Epithelial cell of prostate (primary cell): ENCODE results near the gene RUSC1.
"Not testable (repeated sequence)": the region's sequence is repeated elsewhere in the genome, so short reads cannot be mapped to it uniquely, and the experiment has no call there.

ENCODE experiments used
- DNase-seq: peaks from one replicate; pipeline ENCODE4 v3.0.0-alpha.2; 2011; ENCODE audit warnings: low read depth, low spot score
- H3K27ac ChIP-seq: fragments of 450-650 bp; 2 replicates; pipeline ENCODE4 v1.5.1; 2017; ENCODE audit warnings: mild to moderate bottlenecking

Gene RUSC1

GRCh38 chr1:155320661-155321617 is at the start of gene RUSC1:
TSS of gene RUSC1 (plus strand) at chr1:155320894. CDS start at chr1:155321774, 880 bp downstream.
- H3K27ac ChIP-seq = no peak within 1 kb of the TSS
- DNase-seq = no peak

GRCh38 chr1:155272466-155273342 is 48.0 kb upstream of the RUSC1 start:
- no peak for DNase-seq
- peak overlapping the region; percentile 87 for H3K27ac ChIP-seq

GRCh38 chr1:155273343-155274245 is 47.1 kb upstream of the RUSC1 start, which contains the start of gene CLK2:
TSS of gene CLK2 (minus strand) at chr1:155273504. CDS start at chr1:155270977, 2,527 bp downstream.
- H3K27ac ChIP-seq = peak within 1 kb of the TSS; percentile 87
- peak; percentile 51 for DNase-seq

- H3K27ac ChIP-seq = no peak within 1 kb of the TSS
- peak; percentile 52 for DNase-seq
These were observed 43.4 kb upstream of the RUSC1 start, which contains the start of gene HCN3 for GRCh38 chr1:155277070-155277901. TSS of gene HCN3 (plus strand) at chr1:155277463. CDS start at chr1:155277591, 128 bp downstream.

GRCh38 chr1:155277902-155278688 is 42.6 kb upstream of the RUSC1 start:
- H3K27ac ChIP-seq = no peak overlapping the region
- DNase-seq = no peak

GRCh38 chr1:155278689-155279160 is 42.0 kb upstream of the RUSC1 start:
- no peak for DNase-seq
- H3K27ac ChIP-seq = no peak overlapping the region

- DNase-seq = no peak
- no peak overlapping the region for H3K27ac ChIP-seq
These were observed 41.4 kb upstream of the RUSC1 start for GRCh38 chr1:155279268-155279667.

GRCh38 chr1:155282488-155283091 is 38.1 kb upstream of the RUSC1 start:
- no peak overlapping the region for H3K27ac ChIP-seq
- DNase-seq = no peak

- no peak for DNase-seq
- no peak overlapping the region for H3K27ac ChIP-seq
These were observed 36.2 kb upstream of the RUSC1 start for GRCh38 chr1:155284476-155284875.

GRCh38 chr1:155285063-155285462 is 35.6 kb upstream of the RUSC1 start:
- H3K27ac ChIP-seq = no peak overlapping the region
- DNase-seq = no peak

- DNase-seq = no peak
- no peak overlapping the region for H3K27ac ChIP-seq
These were observed 35.1 kb upstream of the RUSC1 start for GRCh38 chr1:155285631-155286044.

- no peak for DNase-seq
- no peak overlapping the region for H3K27ac ChIP-seq
These were observed 34.1 kb upstream of the RUSC1 start for GRCh38 chr1:155286544-155286943.

- no peak for DNase-seq
- no peak overlapping the region for H3K27ac ChIP-seq
These were observed 32.6 kb upstream of the RUSC1 start for GRCh38 chr1:155287987-155288543.

- not testable (repeated sequence) for H3K27ac ChIP-seq, DNase-seq
These were observed 29.7 kb upstream of the RUSC1 start for GRCh38 chr1:155291006-155291405.

- DNase-seq = no peak
These were observed 27.5 kb upstream of the RUSC1 start for GRCh38 chr1:155293086-155293749.

GRCh38 chr1:155294520-155295182 is 26.0 kb upstream of the RUSC1 start:
- no peak overlapping the region for H3K27ac ChIP-seq
- DNase-seq = no peak

More at GRCh38 chr1:155293086-155293749, 27.5 kb upstream of the RUSC1 start:
- H3K27ac ChIP-seq = no peak overlapping the region
